ENCODE measurements around the gene BOK.

- TF ChIP-seq, protein P1, sequence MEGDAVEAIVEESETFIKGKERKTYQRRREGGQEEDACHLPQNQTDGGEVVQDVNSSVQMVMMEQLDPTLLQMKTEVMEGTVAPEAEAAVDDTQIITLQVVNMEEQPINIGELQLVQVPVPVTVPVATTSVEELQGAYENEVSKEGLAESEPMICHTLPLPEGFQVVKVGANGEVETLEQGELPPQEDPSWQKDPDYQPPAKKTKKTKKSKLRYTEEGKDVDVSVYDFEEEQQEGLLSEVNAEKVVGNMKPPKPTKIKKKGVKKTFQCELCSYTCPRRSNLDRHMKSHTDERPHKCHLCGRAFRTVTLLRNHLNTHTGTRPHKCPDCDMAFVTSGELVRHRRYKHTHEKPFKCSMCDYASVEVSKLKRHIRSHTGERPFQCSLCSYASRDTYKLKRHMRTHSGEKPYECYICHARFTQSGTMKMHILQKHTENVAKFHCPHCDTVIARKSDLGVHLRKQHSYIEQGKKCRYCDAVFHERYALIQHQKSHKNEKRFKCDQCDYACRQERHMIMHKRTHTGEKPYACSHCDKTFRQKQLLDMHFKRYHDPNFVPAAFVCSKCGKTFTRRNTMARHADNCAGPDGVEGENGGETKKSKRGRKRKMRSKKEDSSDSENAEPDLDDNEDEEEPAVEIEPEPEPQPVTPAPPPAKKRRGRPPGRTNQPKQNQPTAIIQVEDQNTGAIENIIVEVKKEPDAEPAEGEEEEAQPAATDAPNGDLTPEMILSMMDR (IDR thresholded peaks at IDR 0.05), result no peak
- TF ChIP-seq POLR2A (IDR thresholded peaks at IDR 0.05), result no peak
Measured at GRCh38 chr2:241514986-241515737, 43.4 kb upstream of the BOK start.

Data from vagina (tissue), 2 donors.